ENCODE measurements around the gene IFNG. TPM values are rescaled to one million over a fixed set of nuclear protein-coding genes. Genes with fewer than 3 reads are reported as not detected.

Gene IFNG
- total RNA-seq, 1 experiment from 2014 or later = not detected

GRCh38 chr12:68200854-68201253 lies 41.3 kb upstream of the IFNG start:
- Mint-ChIP-seq H3K27me3 (ENCODE audit: low read depth) (no peaks in the 10 kb centered on the region), H3K9me3 (no peaks in the 10 kb centered on the region), H3K4me1 (peaks cover 16 to 18% of the 10 kb centered on the region in 2 experiments), H3K4me3 (no peak overlapping the region), H3K27ac (no peak overlapping the region), H3K36me3 (ENCODE audit: insufficient read depth in 1 of 3, low read depth in 3 of 3) (no peaks in the 10 kb centered on the region; a peak in 1 of 7 replicates)
- Histone ChIP-seq H3K18ac (ENCODE audit: insufficient read length, low read depth, low read length) (no peak overlapping the region), H4K5ac (ENCODE audit: insufficient read length, low read depth, low read length) (no peak overlapping the region), H2BK12ac (ENCODE audit: insufficient read length, low read depth, low read length) (no peak overlapping the region), H3K4ac (ENCODE audit: low read depth, low read length) (no peak overlapping the region), H3T11ph (ENCODE audit: low read length) (no peak overlapping the region), H3K9ac (ENCODE audit: extremely low read depth, insufficient read length, low read length) (no peak overlapping the region), H3K56ac (ENCODE audit: insufficient read length, low read depth, low read length) (no peak overlapping the region), H3K14ac (ENCODE audit: insufficient read depth, low read length) (no peak overlapping the region), H3K23ac (ENCODE audit: insufficient read length, low read depth, low read length) (no peak overlapping the region), H3K79me1 (ENCODE audit: insufficient read depth, low read depth, low read length, poor library complexity, severe bottlenecking) (no peaks in the 10 kb centered on the region), H2AK5ac (ENCODE audit: insufficient read length, low read length) (no peak overlapping the region), H2BK5ac (ENCODE audit: insufficient read length, low read length) (no peak overlapping the region), H3K79me2 (ENCODE audit: insufficient read depth, low read length) (no peaks in the 10 kb centered on the region), H2BK15ac (ENCODE audit: low read depth, low read length) (no peak overlapping the region), H2BK120ac (ENCODE audit: low read depth, low read length, poor library complexity, severe bottlenecking) (no peak overlapping the region), H3K9me3 (ENCODE audit: control insufficient read depth, low read depth, low read length) (no peaks in the 10 kb centered on the region), H2BK20ac (ENCODE audit: low read depth, low read length, poor library complexity, severe bottlenecking) (no peak overlapping the region), H4K8ac (replicated peaks; ENCODE audit: insufficient read length, low read depth, low read length) (no peak overlapping the region), H3K4me1 (ENCODE audit: insufficient read depth, low read length) (no peaks in the 10 kb centered on the region), H3K27me3 (ENCODE audit: insufficient read depth, low read length) (no peaks in the 10 kb centered on the region), H3K27ac (ENCODE audit: insufficient read length, low read depth, low read length) (no peak overlapping the region), H3K4me2 (ENCODE audit: insufficient read depth, insufficient read length, low read length) (no peak overlapping the region), H3K23me2 (ENCODE audit: insufficient read length, low read depth, low read length, poor library complexity, severe bottlenecking) (no peaks in the 10 kb centered on the region), H2AFZ (ENCODE audit: low read length) (no peak overlapping the region), H4K91ac (ENCODE audit: insufficient read length, low read depth, low read length) (no peak overlapping the region), H4K20me1 (ENCODE audit: control insufficient read depth, insufficient read depth, insufficient read length) (no peaks in the 10 kb centered on the region)
- DNase-seq = no peak
- WGBS (ENCODE audit: extremely low coverage, insufficient read length, low lambda C conversion rate) = no CpG with 5 or more reads among the region's 2 CpGs
- TF ChIP-seq, protein P1, sequence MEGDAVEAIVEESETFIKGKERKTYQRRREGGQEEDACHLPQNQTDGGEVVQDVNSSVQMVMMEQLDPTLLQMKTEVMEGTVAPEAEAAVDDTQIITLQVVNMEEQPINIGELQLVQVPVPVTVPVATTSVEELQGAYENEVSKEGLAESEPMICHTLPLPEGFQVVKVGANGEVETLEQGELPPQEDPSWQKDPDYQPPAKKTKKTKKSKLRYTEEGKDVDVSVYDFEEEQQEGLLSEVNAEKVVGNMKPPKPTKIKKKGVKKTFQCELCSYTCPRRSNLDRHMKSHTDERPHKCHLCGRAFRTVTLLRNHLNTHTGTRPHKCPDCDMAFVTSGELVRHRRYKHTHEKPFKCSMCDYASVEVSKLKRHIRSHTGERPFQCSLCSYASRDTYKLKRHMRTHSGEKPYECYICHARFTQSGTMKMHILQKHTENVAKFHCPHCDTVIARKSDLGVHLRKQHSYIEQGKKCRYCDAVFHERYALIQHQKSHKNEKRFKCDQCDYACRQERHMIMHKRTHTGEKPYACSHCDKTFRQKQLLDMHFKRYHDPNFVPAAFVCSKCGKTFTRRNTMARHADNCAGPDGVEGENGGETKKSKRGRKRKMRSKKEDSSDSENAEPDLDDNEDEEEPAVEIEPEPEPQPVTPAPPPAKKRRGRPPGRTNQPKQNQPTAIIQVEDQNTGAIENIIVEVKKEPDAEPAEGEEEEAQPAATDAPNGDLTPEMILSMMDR (conservative IDR thresholded peaks at IDR 0.05) = no peak

All from H9 (cell line).